Transverse colon (tissue), 4 donors: ENCODE data around the gene PAX7.

Source experiments
- POLR2AphosphoS5 ChIP-seq, 3 donors: sonication (generic); formaldehyde crosslinking; IDR thresholded peaks; one replicate each; pipeline ENCODE4 v1.6.1; 2016; ENCODE audit warnings: antibody characterized with exemption in 3 of 3
- TF ChIP-seq, protein P1 (sequence below), 5 experiments: fragments of 200-600 bp in 3 of 5; fragments of 450-650 bp in 2 of 5; sonication (generic) in 3 of 5; IDR thresholded peaks; 1 replicate in 2 of 5; 2 replicates in 3 of 5; pipeline ENCODE4 v1.5.1; 2016 to 2017; ENCODE audit warnings: antibody characterized with exemption in 5 of 5, inconsistent platforms in 3 of 5, mild to moderate bottlenecking in 2 of 5, moderate library complexity in 1 of 5

DNA sequence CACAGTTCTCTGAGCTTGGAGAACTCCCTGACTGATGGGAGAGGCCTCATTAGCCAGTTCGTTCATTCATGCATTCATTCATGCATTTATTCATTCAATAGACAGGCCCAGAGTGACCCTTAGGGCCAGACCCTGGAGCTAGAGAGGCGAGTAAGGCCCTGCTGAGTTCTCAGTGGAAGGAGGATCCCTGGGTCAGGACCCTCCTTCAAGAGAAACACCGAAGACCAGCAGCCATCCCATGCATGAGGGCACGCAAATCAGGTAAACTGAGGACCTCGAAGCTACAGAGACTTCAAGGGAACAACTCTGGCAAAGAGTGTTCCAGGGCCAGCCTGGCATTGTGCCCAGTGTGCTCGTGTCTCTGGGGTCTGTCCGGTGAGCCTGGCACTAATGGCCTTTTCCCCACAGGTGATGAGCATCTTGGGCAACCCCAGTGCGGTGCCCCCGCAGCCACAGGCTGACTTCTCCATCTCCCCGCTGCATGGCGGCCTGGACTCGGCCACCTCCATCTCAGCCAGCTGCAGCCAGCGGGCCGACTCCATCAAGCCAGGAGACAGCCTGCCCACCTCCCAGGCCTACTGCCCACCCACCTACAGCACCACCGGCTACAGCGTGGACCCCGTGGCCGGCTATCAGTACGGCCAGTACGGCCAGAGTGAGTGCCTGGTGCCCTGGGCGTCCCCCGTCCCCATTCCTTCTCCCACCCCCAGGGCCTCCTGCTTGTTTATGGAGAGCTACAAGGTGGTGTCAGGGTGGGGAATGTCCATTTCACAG lies 104.8 kb downstream of the PAX7 start:
- TF ChIP-seq, protein P1, sequence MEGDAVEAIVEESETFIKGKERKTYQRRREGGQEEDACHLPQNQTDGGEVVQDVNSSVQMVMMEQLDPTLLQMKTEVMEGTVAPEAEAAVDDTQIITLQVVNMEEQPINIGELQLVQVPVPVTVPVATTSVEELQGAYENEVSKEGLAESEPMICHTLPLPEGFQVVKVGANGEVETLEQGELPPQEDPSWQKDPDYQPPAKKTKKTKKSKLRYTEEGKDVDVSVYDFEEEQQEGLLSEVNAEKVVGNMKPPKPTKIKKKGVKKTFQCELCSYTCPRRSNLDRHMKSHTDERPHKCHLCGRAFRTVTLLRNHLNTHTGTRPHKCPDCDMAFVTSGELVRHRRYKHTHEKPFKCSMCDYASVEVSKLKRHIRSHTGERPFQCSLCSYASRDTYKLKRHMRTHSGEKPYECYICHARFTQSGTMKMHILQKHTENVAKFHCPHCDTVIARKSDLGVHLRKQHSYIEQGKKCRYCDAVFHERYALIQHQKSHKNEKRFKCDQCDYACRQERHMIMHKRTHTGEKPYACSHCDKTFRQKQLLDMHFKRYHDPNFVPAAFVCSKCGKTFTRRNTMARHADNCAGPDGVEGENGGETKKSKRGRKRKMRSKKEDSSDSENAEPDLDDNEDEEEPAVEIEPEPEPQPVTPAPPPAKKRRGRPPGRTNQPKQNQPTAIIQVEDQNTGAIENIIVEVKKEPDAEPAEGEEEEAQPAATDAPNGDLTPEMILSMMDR (IDR thresholded peaks at IDR 0.05): no peak
- TF ChIP-seq POLR2AphosphoS5 (IDR thresholded peaks at IDR 0.05): no peak
